PFSK-1 (cell line): ENCODE results near the gene TUNAR.

Experiments used
- FOXP2 ChIP-seq: optimal IDR thresholded peaks from 2 replicates; pipeline ENCODE3; 2011; ENCODE audit warnings: borderline replicate concordance, control low read depth, inconsistent platforms; ENCODE audit not compliant: insufficient read depth; ENCODE audit errors: extremely low read length, extremely low read depth
- POLR2AphosphoS5 ChIP-seq: IDR thresholded peaks from 2 replicates; pipeline ENCODE4 v1.6.1; 2012; ENCODE audit warnings: low read depth, mild to moderate bottlenecking, control low read depth, low read length, moderate library complexity
- SIN3A ChIP-seq: IDR thresholded peaks from 2 replicates; pipeline ENCODE4 v1.6.1; 2012; ENCODE audit warnings: mild to moderate bottlenecking, low read length, moderate library complexity, borderline replicate concordance; ENCODE audit not compliant: insufficient read depth
- TAF1 ChIP-seq: IDR thresholded peaks from 2 replicates; pipeline ENCODE4 v1.6.1; 2012; ENCODE audit warnings: low read length, control low read depth, borderline replicate concordance; ENCODE audit not compliant: insufficient read depth
- TF ChIP-seq, protein P1 (sequence below), 2 experiments: IDR thresholded peaks; 2 replicates each; pipeline versions ENCODE4 v1.6.1 to v1.8.0; 2011 to 2012; ENCODE audit warnings: low read depth in 2 of 2, low read length in 2 of 2, control low read depth in 1 of 2, inconsistent platforms in 1 of 2, mild to moderate bottlenecking in 1 of 2, moderate library complexity in 1 of 2; ENCODE audit not compliant: insufficient read depth in 1 of 2

The TUNAR gene

DNA sequence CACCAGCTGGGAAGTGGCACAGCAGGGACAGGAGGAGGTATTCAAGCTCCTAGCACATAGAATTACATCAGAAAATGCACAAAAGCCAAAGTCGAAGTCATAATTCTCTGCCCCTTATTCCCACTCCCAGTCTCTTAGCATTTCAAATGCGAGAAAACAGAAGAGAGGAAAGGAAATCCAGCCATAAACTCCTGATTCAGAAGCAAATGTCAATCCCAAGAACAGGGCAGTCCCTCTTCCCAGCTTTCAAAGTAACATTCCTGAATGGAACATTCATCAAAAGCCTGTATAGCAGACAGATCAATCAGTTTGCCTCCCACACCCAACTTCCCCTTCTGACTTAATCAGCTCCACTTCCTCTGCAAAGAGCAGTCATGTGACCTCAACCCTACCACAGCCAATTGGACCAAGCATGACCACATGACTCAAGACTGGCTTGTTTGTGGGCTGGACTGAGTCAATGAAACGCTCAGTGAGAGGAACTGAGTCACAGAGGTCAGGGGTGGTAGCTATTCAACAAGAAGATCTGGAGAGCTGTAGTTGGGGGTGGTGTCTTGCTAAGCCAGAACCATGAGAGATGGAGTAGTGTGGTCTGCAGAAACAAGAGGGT, 41.4 kb upstream of the TUNAR start:
- no peak for TF ChIP-seq TAF1
- TF ChIP-seq, protein P1, sequence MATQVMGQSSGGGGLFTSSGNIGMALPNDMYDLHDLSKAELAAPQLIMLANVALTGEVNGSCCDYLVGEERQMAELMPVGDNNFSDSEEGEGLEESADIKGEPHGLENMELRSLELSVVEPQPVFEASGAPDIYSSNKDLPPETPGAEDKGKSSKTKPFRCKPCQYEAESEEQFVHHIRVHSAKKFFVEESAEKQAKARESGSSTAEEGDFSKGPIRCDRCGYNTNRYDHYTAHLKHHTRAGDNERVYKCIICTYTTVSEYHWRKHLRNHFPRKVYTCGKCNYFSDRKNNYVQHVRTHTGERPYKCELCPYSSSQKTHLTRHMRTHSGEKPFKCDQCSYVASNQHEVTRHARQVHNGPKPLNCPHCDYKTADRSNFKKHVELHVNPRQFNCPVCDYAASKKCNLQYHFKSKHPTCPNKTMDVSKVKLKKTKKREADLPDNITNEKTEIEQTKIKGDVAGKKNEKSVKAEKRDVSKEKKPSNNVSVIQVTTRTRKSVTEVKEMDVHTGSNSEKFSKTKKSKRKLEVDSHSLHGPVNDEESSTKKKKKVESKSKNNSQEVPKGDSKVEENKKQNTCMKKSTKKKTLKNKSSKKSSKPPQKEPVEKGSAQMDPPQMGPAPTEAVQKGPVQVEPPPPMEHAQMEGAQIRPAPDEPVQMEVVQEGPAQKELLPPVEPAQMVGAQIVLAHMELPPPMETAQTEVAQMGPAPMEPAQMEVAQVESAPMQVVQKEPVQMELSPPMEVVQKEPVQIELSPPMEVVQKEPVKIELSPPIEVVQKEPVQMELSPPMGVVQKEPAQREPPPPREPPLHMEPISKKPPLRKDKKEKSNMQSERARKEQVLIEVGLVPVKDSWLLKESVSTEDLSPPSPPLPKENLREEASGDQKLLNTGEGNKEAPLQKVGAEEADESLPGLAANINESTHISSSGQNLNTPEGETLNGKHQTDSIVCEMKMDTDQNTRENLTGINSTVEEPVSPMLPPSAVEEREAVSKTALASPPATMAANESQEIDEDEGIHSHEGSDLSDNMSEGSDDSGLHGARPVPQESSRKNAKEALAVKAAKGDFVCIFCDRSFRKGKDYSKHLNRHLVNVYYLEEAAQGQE (IDR thresholded peaks at IDR 0.05; ENCODE audit: insufficient read depth in 1 of 2, low read depth in 2 of 2, low read length in 2 of 2): no peak
- no peak for TF ChIP-seq POLR2AphosphoS5
- TF ChIP-seq FOXP2: no peak
- TF ChIP-seq SIN3A: no peak

DNA sequence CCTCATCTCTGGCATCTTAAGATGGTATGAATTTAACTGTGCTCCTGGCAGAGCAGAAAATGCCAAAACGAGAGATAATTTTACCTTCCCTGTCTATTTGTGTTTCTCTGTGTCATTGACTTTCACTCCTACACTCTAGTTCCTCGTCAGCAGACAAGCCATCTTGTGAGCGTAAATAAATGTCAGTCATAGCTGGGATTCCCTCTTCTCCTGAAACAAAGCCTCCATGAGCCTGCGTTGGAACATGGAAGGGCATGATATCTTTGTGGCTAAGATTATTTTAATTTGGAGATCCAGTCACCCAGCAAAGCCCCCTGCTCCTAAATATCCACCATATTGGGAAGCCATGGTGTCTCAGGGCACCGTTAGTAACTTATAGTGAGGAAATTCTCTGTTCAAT, 37.8 kb upstream of the TUNAR start:
- TF ChIP-seq, protein P1 (IDR thresholded peaks at IDR 0.05; ENCODE audit: insufficient read depth in 1 of 2, low read depth in 2 of 2, low read length in 2 of 2): no peak
- TF ChIP-seq FOXP2: no peak
- TF ChIP-seq POLR2AphosphoS5: no peak
- TF ChIP-seq SIN3A: no peak
- TF ChIP-seq TAF1: no peak

DNA sequence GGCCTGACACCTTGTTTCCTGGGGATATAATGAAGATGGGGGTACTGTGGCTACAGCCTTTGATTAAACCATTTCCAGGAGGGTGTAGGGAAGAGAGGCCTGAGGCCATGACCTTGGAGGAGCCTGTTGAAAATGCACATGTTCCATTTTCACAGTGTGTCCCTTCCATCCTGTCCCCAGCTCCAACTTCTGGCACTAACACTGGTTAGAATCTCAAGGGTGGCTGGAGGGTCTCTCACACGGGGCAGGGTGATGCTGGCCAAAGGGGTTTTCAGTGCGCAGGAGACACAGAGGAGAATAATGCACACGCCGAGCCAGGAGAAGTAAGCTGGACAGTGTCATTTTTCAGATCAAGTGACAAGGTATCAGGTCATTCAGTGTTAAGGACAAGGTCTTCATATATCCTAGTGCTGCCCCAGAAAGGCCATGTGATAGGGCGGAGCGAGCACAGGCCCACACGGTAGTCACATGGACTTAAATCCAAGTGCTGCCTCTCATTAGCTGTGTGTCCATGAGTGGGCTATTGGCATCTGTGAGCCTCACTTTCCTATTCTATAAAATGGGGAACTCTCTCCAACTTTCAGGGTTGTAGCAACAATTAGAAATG, 36.4 kb upstream of the TUNAR start:
- TF ChIP-seq SIN3A (no peak), POLR2AphosphoS5 (no peak), FOXP2 (no peak), TAF1 (no peak)
- TF ChIP-seq, protein P1 (IDR thresholded peaks at IDR 0.05; ENCODE audit: insufficient read depth in 1 of 2, low read depth in 2 of 2, low read length in 2 of 2): no peak

DNA sequence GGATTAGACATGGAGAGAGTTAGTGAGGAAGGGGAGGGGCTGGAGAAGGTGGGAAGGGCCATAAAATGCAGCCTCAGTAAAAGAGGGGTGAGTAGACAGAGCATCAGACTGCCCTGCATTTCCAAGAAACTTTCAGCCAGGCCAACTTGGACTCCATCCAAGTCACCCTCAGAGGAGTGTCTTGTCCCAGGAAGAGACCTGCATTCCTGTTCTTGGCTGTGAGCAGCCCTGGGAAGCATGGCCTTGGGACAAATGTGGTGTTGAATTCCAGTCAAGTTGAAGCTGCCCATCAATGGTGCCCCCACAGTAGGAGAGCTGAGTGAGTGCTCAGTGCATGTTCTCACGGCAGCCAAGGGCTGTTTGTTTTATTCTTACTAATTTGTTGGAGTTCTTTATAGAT, 35.0 kb upstream of the TUNAR start:
- no peak for TF ChIP-seq FOXP2
- no peak for TF ChIP-seq TAF1
- TF ChIP-seq SIN3A: no peak
- TF ChIP-seq, protein P1 (IDR thresholded peaks at IDR 0.05; ENCODE audit: insufficient read depth in 1 of 2, low read depth in 2 of 2, low read length in 2 of 2): no peak
- no peak for TF ChIP-seq POLR2AphosphoS5

DNA sequence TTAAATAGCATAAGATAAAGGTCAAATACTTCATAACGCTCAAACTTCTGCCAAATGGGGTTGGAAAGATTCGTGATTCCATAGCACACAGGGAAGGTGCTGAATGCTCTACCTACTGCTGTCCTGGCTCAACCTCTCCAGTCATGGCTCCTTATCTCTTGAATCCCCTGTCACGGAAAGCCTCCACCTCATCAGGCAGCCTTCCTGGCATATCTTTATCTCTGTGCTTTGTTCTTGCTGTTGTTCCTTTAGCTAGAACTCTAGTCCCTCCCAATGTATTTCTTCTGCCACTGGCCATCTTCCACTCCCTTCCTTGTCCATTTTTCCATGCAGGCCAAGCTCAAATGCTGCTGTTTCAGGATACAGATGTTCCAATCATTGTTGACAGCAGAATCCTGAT, 26.9 kb upstream of the TUNAR start:
- TF ChIP-seq FOXP2: no peak
- no peak for TF ChIP-seq SIN3A
- TF ChIP-seq, protein P1 (IDR thresholded peaks at IDR 0.05; ENCODE audit: insufficient read depth in 1 of 2, low read depth in 2 of 2, low read length in 2 of 2): no peak
- TF ChIP-seq POLR2AphosphoS5: no peak
- TF ChIP-seq TAF1: no peak
